GM12891 (cell line): ENCODE results near the gene NUDT14.

ENCODE experiments used
- PAX5 ChIP-seq: IDR thresholded peaks from 2 replicates; pipeline ENCODE4 v1.6.1; 2011; ENCODE audit warnings: low read length, moderate library complexity, mild to moderate bottlenecking; ENCODE audit not compliant: insufficient read depth, severe bottlenecking
- POLR2A ChIP-seq: IDR thresholded peaks from 2 replicates; pipeline ENCODE4 v1.6.1; 2011; ENCODE audit warnings: low read depth, low read length, control low read depth
- POLR2AphosphoS5 ChIP-seq: IDR thresholded peaks from 2 replicates; pipeline ENCODE4 v1.6.1; 2011; ENCODE audit warnings: low read depth, low read length, control low read depth
- TAF1 ChIP-seq: IDR thresholded peaks from 2 replicates; pipeline ENCODE4 v1.6.1; 2011; ENCODE audit warnings: low read depth, low read length, control low read depth

DNA sequence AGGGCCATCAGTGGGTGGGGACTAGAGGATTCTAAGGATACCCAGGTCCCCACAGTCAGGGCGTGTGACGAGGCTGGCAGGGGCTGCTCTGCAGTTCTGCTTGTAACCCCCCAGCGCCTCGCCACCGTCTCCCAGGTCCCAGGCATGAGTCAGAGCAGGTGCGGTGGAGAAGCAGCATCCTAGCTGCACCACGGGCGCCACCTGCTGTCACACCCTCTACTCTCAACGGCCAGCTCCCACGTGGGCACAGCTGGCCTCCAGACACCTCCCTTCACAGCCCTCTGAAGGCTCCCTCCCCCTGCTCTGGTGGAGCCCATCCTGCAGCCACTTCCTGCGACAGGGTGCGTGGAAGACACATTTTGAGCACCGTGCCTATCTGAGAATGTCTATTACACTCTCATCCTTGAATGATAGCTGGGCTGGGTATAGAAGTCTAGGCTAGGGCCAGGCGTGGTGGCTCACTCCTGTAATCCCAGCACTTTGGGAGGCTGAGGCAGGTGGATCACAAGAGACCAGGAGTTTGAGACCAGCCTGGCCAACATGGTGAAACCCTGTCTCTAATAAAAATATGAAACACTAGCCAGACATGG, 6.9 kb upstream of the NUDT14 start:
- TF ChIP-seq POLR2AphosphoS5 = no peak
- TF ChIP-seq POLR2A = no peak
- no peak for TF ChIP-seq TAF1
- TF ChIP-seq PAX5 = no peak
